Activated naive CD8-positive, alpha-beta T cell treated with anti-CD3 and anti-CD28 coated beads, Interleukin-2, amount 10 ng/mL, durations not matched to agents 7 days and 5 days (primary cell): ENCODE data around the gene RAVER1. TPM values are rescaled to one million over a fixed set of nuclear protein-coding genes. Genes with fewer than 3 reads are reported as not detected.
"Not testable (repeated sequence)": the region's sequence is repeated elsewhere in the genome, so short reads cannot be mapped to it uniquely, and the experiment has no call there.

Source experiments
- ATAC-seq: fragments of 150-1000 bp; cut with Tn5 transposase; one replicate; pipeline ENCODE4 v1.10.0; 2021; ENCODE audit warnings: low read depth, moderate library complexity
- POLR2A ChIA-PET: fragments of 350-600 bp; sonication (Branson Sonifier 250); formaldehyde crosslinking; loops from one replicate; lab custom pipeline; 2021; ENCODE audit warnings: antibody characterized with exemption; lab: Charles Lee
- DNase-seq: peaks from one replicate; pipeline ENCODE4 v3.0.0; 2021
- H3K27ac Mint-ChIP-seq: one replicate; pipeline ENCODE4 v1.8.0; 2022; ENCODE audit warnings: mild to moderate bottlenecking, mixed read lengths
- H3K27me3 Mint-ChIP-seq: one replicate; pipeline ENCODE4 v1.8.0; 2022; ENCODE audit warnings: mild to moderate bottlenecking, moderate library complexity, mixed read lengths
- H3K36me3 Mint-ChIP-seq: one replicate; pipeline ENCODE4 v1.8.0; 2021; ENCODE audit warnings: mild to moderate bottlenecking, mixed read lengths
- H3K4me1 Mint-ChIP-seq: one replicate; pipeline ENCODE4 v1.8.0; 2021; ENCODE audit warnings: mixed read lengths
- H3K4me3 Mint-ChIP-seq: one replicate; pipeline ENCODE4 v1.8.0; 2022; ENCODE audit warnings: mild to moderate bottlenecking, moderate library complexity, mixed read lengths
- H3K9me3 Mint-ChIP-seq: one replicate; pipeline ENCODE4 v1.8.0; 2021; ENCODE audit warnings: mixed read lengths
- total RNA-seq, 2 experiments: library from RNA; stranded (reverse); gene quantifications; one replicate each; pipeline ENCODE4 v1.2.3, GENCODE V29; 2021

Gene RAVER1
- total RNA-seq, 2 experiments from 2014 or later, result 77.9 to 78.5 TPM

GRCh38 chr19:10363789-10364281, 30.5 kb upstream of the RAVER1 start:
- DNase-seq (no peak), ATAC-seq (no peak)
- H3K9me3 Mint-ChIP-seq, result no peaks in the 10 kb centered on the region
- H3K4me1 Mint-ChIP-seq, result peaks cover 6% of the 10 kb centered on the region
- no peak overlapping the region for H3K4me3 Mint-ChIP-seq
- H3K27me3 Mint-ChIP-seq, result no peaks in the 10 kb centered on the region
- H3K36me3 Mint-ChIP-seq, result peaks cover 17% of the 10 kb centered on the region
- POLR2A ChIA-PET, result no interaction called here
- H3K27ac Mint-ChIP-seq, result no peak overlapping the region

GRCh38 chr19:10362259-10362658, 28.9 kb upstream of the RAVER1 start:
- peaks cover 13% of the 10 kb centered on the region for H3K36me3 Mint-ChIP-seq
- no peak for ATAC-seq
- H3K4me3 Mint-ChIP-seq, result no peak overlapping the region
- POLR2A ChIA-PET, result no interaction called here
- H3K9me3 Mint-ChIP-seq, result no peaks in the 10 kb centered on the region
- no peaks in the 10 kb centered on the region for H3K27me3 Mint-ChIP-seq
- H3K27ac Mint-ChIP-seq, result no peak overlapping the region
- DNase-seq, result no peak
- H3K4me1 Mint-ChIP-seq, result peaks cover 3% of the 10 kb centered on the region

GRCh38 chr19:10361569-10362011, 28.3 kb upstream of the RAVER1 start:
- H3K36me3 Mint-ChIP-seq, result peaks cover 13% of the 10 kb centered on the region
- H3K27ac Mint-ChIP-seq, result no peak overlapping the region
- no peak for DNase-seq
- H3K4me1 Mint-ChIP-seq, result peaks cover 3% of the 10 kb centered on the region
- ATAC-seq, result no peak
- H3K4me3 Mint-ChIP-seq, result no peak overlapping the region
- no peaks in the 10 kb centered on the region for H3K27me3 Mint-ChIP-seq
- H3K9me3 Mint-ChIP-seq, result no peaks in the 10 kb centered on the region
- POLR2A ChIA-PET, result no interaction called here

GRCh38 chr19:10356431-10356830, 23.1 kb upstream of the RAVER1 start:
- POLR2A ChIA-PET, result no interaction called here
- H3K27ac Mint-ChIP-seq, result no peak overlapping the region
- peaks cover 24% of the 10 kb centered on the region for H3K36me3 Mint-ChIP-seq
- no peak for ATAC-seq
- H3K9me3 Mint-ChIP-seq, result no peaks in the 10 kb centered on the region
- H3K4me3 Mint-ChIP-seq, result no peak overlapping the region
- no peaks in the 10 kb centered on the region for H3K27me3 Mint-ChIP-seq
- DNase-seq, result no peak
- no peaks in the 10 kb centered on the region for H3K4me1 Mint-ChIP-seq

GRCh38 chr19:10353793-10354391, 20.6 kb upstream of the RAVER1 start:
- Mint-ChIP-seq H3K4me3 (no peak overlapping the region), H3K36me3 (peaks cover 20% of the 10 kb centered on the region), H3K27ac (no peak overlapping the region), H3K9me3 (no peaks in the 10 kb centered on the region), H3K27me3 (no peaks in the 10 kb centered on the region), H3K4me1 (no peaks in the 10 kb centered on the region)
- DNase-seq, result peak; percentile 48
- ATAC-seq, result no peak
- POLR2A ChIA-PET, result interaction anchor here (0.6 kb wide), 1 partner anchor 231 kb away, joined by 3 read pairs; no protein-coding TSS in a partner anchor

- Mint-ChIP-seq H3K4me1 (no peaks in the 10 kb centered on the region), H3K4me3 (no peak overlapping the region), H3K27me3 (no peaks in the 10 kb centered on the region), H3K27ac (no peak overlapping the region), H3K9me3 (no peaks in the 10 kb centered on the region), H3K36me3 (peaks cover 20% of the 10 kb centered on the region)
- DNase-seq (no peak), ATAC-seq (no peak)
- POLR2A ChIA-PET, result no interaction called here
Observed at GRCh38 chr19:10352764-10353671, 19.7 kb upstream of the RAVER1 start.

GRCh38 chr19:10346509-10346908, 13.2 kb upstream of the RAVER1 start:
- H3K9me3 Mint-ChIP-seq, result no peaks in the 10 kb centered on the region
- no peak for DNase-seq
- POLR2A ChIA-PET, result no interaction called here
- no peaks in the 10 kb centered on the region for H3K36me3 Mint-ChIP-seq
- no peak for ATAC-seq
- no peaks in the 10 kb centered on the region for H3K4me1 Mint-ChIP-seq
- H3K27ac Mint-ChIP-seq, result peak overlapping the region; percentile 24
- H3K27me3 Mint-ChIP-seq, result no peaks in the 10 kb centered on the region
- no peak overlapping the region for H3K4me3 Mint-ChIP-seq

- H3K9me3 Mint-ChIP-seq, result no peaks in the 10 kb centered on the region
- DNase-seq, result no peak
- no peak overlapping the region for H3K4me3 Mint-ChIP-seq
- no peaks in the 10 kb centered on the region for H3K27me3 Mint-ChIP-seq
- H3K27ac Mint-ChIP-seq, result no peak overlapping the region
- H3K4me1 Mint-ChIP-seq, result peaks cover 5% of the 10 kb centered on the region
- no peak for ATAC-seq
- no peaks in the 10 kb centered on the region for H3K36me3 Mint-ChIP-seq
- POLR2A ChIA-PET, result interaction anchor here (1.4 kb wide), 1 partner anchor 75 kb away, joined by 3 read pairs; no protein-coding TSS in a partner anchor
Observed at GRCh38 chr19:10344780-10345179, 11.5 kb upstream of the RAVER1 start.

GRCh38 chr19:10343495-10343894, 10.2 kb upstream of the RAVER1 start:
- DNase-seq, result no peak
- no peaks in the 10 kb centered on the region for H3K9me3 Mint-ChIP-seq
- H3K27me3 Mint-ChIP-seq, result no peaks in the 10 kb centered on the region
- H3K4me3 Mint-ChIP-seq, result no peak overlapping the region
- H3K27ac Mint-ChIP-seq, result no peak overlapping the region
- ATAC-seq, result no peak
- POLR2A ChIA-PET, result interaction anchor here (0.8 to 3.1 kb wide), 3 partner anchors 10 to 37 kb away, joined by 3 to 12 read pairs (median 3); partner anchors contain the start of genes RAVER1 and TYK2
- peaks cover 12% of the 10 kb centered on the region for H3K4me1 Mint-ChIP-seq
- no peaks in the 10 kb centered on the region for H3K36me3 Mint-ChIP-seq

GRCh38 chr19:10339977-10340376, 6.6 kb upstream of the RAVER1 start:
- Mint-ChIP-seq H3K9me3 (no peaks in the 10 kb centered on the region), H3K36me3 (peaks cover 1% of the 10 kb centered on the region), H3K4me1 (peaks cover 21% of the 10 kb centered on the region), H3K4me3 (peak overlapping the region; percentile 92), H3K27ac (peak overlapping the region; percentile 96), H3K27me3 (no peaks in the 10 kb centered on the region)
- DNase-seq (no peak), ATAC-seq (no peak)
- POLR2A ChIA-PET, result interaction anchor here (0.6 to 1.3 kb wide), 4 partner anchors 10 to 69 kb away, joined by 3 to 6 read pairs (median 4); partner anchors contain the start of genes ICAM1 and TYK2

- Mint-ChIP-seq H3K27me3 (no peaks in the 10 kb centered on the region), H3K27ac (peak within 1 kb of the TSS; percentile 96), H3K36me3 (peaks cover 1% of the 10 kb centered on the region), H3K4me1 (peaks cover 21% of the 10 kb centered on the region), H3K9me3 (no peaks in the 10 kb centered on the region), H3K4me3 (peak within 1 kb of the TSS; percentile 92)
- ATAC-seq, result peak; percentile 96
- peak; percentile 79 for DNase-seq
- POLR2A ChIA-PET, result interaction anchor here (0.6 to 1.3 kb wide), 2 partner anchors 26 to 41 kb away, joined by 3 to 4 read pairs; partner anchors contain the start of gene TYK2
Observed at GRCh38 chr19:10339380-10339960, 6.1 kb upstream of the RAVER1 start, which contains the start of gene ICAM3. Gene ICAM3, minus strand, starts transcription at chr19:10339624. Its CDS starts 10 bp downstream, at chr19:10339614.

GRCh38 chr19:10338940-10339339, 5.6 kb upstream of the RAVER1 start:
- POLR2A ChIA-PET, result no interaction called here
- Mint-ChIP-seq H3K27ac (peak overlapping the region; percentile 96), H3K9me3 (no peaks in the 10 kb centered on the region), H3K4me3 (peak overlapping the region; percentile 92), H3K27me3 (no peaks in the 10 kb centered on the region), H3K36me3 (peaks cover 4% of the 10 kb centered on the region), H3K4me1 (peaks cover 23% of the 10 kb centered on the region)
- ATAC-seq, result no peak
- no peak for DNase-seq

- not testable (repeated sequence) for H3K27me3 Mint-ChIP-seq, DNase-seq, ATAC-seq, H3K9me3 Mint-ChIP-seq, H3K27ac Mint-ChIP-seq
- Mint-ChIP-seq H3K36me3 (peaks cover 12% of the 10 kb centered on the region), H3K4me3 (peak overlapping the region; percentile 30), H3K4me1 (peaks cover 36% of the 10 kb centered on the region)
- POLR2A ChIA-PET, result interaction anchor here (0.6 to 1.3 kb wide), 3 partner anchors 44 to 326 kb away, joined by 3 to 4 read pairs (median 4); partner anchors contain the start of gene TYK2
Observed at GRCh38 chr19:10336725-10337124, 3.4 kb upstream of the RAVER1 start.
